Mesothelial cell of epicardium (in vitro differentiated cells): ENCODE data around the gene HS2ST1. TPM values are rescaled to one million over a fixed set of nuclear protein-coding genes. Genes with fewer than 3 reads are reported as not detected.

Experiments used
- DNase-seq, 2 experiments: peaks; one replicate each; pipeline ENCODE4 v3.0.0; 2021; ENCODE audit warnings: low spot score in 2 of 2; ENCODE audit not compliant: unreplicated experiment in 2 of 2
- H3K27ac Mint-ChIP-seq: 2 replicates; pipeline ENCODE4 v1.8.0; 2021; ENCODE audit warnings: mixed read lengths
- H3K27me3 Mint-ChIP-seq: 2 replicates; pipeline ENCODE4 v1.8.0; 2021; ENCODE audit warnings: low read depth, mixed read lengths
- H3K36me3 Mint-ChIP-seq: 2 replicates; pipeline ENCODE4 v1.8.0; 2021; ENCODE audit warnings: mixed read lengths
- H3K4me1 Mint-ChIP-seq: 2 replicates; pipeline ENCODE4 v1.8.0; 2021; ENCODE audit warnings: mixed read lengths
- H3K4me3 Mint-ChIP-seq: 2 replicates; pipeline ENCODE4 v1.8.0; 2021; ENCODE audit warnings: mild to moderate bottlenecking, moderate library complexity, mixed read lengths
- H3K9me3 Mint-ChIP-seq: 2 replicates; pipeline ENCODE4 v1.8.0; 2021; ENCODE audit warnings: mixed read lengths
- total RNA-seq: library from RNA; stranded (reverse); gene quantifications from 3 replicates; pipeline ENCODE4 v1.2.1, GENCODE V29; 2021
- TF ChIP-seq, protein P1 (sequence below): fragments of 200-600 bp; sonication (generic); IDR thresholded peaks from one replicate; pipeline ENCODE4 v1.5.0; 2021; ENCODE audit warnings: antibody characterized with exemption; ENCODE audit not compliant: unreplicated experiment

The HS2ST1 gene
- total RNA-seq, 1 donor from 2014 or later: 40.2 TPM

- TF ChIP-seq, protein P1, sequence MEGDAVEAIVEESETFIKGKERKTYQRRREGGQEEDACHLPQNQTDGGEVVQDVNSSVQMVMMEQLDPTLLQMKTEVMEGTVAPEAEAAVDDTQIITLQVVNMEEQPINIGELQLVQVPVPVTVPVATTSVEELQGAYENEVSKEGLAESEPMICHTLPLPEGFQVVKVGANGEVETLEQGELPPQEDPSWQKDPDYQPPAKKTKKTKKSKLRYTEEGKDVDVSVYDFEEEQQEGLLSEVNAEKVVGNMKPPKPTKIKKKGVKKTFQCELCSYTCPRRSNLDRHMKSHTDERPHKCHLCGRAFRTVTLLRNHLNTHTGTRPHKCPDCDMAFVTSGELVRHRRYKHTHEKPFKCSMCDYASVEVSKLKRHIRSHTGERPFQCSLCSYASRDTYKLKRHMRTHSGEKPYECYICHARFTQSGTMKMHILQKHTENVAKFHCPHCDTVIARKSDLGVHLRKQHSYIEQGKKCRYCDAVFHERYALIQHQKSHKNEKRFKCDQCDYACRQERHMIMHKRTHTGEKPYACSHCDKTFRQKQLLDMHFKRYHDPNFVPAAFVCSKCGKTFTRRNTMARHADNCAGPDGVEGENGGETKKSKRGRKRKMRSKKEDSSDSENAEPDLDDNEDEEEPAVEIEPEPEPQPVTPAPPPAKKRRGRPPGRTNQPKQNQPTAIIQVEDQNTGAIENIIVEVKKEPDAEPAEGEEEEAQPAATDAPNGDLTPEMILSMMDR: no peak
- no peak overlapping the region for H3K27ac Mint-ChIP-seq
- H3K27me3 Mint-ChIP-seq: peaks cover 2% of the 10 kb centered on the region
- DNase-seq: no peak
- H3K4me3 Mint-ChIP-seq: no peak overlapping the region
- H3K4me1 Mint-ChIP-seq: peaks cover 3% of the 10 kb centered on the region
- H3K36me3 Mint-ChIP-seq: no peaks in the 10 kb centered on the region
- H3K9me3 Mint-ChIP-seq: no peaks in the 10 kb centered on the region
Measured at GRCh38 chr1:87123610-87124009, 209.2 kb downstream of the HS2ST1 start.

DNA sequence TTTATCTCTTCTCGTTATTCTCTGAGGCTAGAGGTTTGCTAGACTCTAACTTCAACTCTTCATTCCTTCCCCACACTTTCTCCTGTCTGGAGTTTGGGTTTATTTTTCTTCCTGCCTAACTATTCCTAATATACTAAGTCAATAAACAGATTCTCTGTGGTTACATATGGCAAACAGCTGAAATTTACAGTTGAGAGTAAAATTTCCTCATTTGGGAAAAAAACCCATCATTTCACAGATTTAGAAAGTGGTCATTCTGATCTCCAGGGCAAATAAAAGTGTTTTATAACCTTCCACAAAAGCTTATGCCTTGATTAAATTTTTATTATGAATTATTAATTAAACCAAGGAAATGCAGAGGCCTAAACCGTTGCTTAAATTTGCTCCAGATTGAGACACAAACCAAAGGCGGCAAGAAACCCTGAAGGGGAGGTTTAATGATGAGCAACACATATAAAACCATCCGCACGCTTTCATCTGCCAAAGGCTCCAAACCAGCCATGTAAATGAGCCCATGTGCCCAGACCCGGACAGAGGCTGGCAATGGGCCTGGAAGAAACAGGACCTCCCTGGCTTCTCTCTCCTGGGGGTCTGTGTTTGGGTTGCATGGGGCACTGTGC lies 212.6 kb downstream of the HS2ST1 start:
- Mint-ChIP-seq H3K4me3 (no peak overlapping the region), H3K27ac (no peak overlapping the region), H3K4me1 (peaks cover 18% of the 10 kb centered on the region), H3K9me3 (no peaks in the 10 kb centered on the region), H3K27me3 (peaks cover 17% of the 10 kb centered on the region), H3K36me3 (no peaks in the 10 kb centered on the region)
- DNase-seq: no peak
- TF ChIP-seq, protein P1: no peak

- Mint-ChIP-seq H3K27ac (no peak overlapping the region), H3K4me3 (no peak overlapping the region), H3K4me1 (peaks cover 18% of the 10 kb centered on the region), H3K9me3 (no peaks in the 10 kb centered on the region), H3K27me3 (peaks cover 18% of the 10 kb centered on the region), H3K36me3 (no peaks in the 10 kb centered on the region)
- TF ChIP-seq, protein P1: no peak
- no peak for DNase-seq
Measured at GRCh38 chr1:87127581-87127980, 213.1 kb downstream of the HS2ST1 start.

- Mint-ChIP-seq H3K4me1 (peaks cover 18% of the 10 kb centered on the region), H3K27ac (no peak overlapping the region), H3K4me3 (no peak overlapping the region), H3K27me3 (peaks cover 24% of the 10 kb centered on the region), H3K36me3 (no peaks in the 10 kb centered on the region), H3K9me3 (no peaks in the 10 kb centered on the region)
- TF ChIP-seq, protein P1: no peak
- DNase-seq: no peak
Measured at GRCh38 chr1:87129038-87129437, 214.6 kb downstream of the HS2ST1 start.

DNA sequence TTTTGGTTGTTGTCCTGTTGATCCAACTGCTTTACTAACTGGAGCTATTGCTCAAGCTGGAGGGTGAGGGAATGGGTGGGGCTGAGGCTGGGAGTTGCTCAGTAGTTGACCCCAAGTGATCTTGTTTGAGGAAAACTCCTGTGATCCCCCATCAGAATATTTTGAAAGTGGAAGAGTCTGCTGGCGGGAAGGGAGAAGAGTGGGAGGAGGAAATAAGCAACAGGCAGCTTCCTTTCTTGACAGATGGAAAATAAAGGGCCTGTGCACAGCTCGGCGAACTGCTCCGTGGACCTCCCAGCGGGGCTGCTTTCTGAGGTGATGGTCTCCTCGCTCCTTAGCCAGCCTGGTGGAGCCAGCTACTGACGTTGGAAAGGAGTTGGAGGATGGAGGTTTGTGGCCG lies 215.2 kb downstream of the HS2ST1 start:
- Mint-ChIP-seq H3K27me3 (peaks cover 25% of the 10 kb centered on the region), H3K4me3 (no peak overlapping the region), H3K27ac (no peak overlapping the region), H3K36me3 (no peaks in the 10 kb centered on the region), H3K9me3 (no peaks in the 10 kb centered on the region), H3K4me1 (peaks cover 18% of the 10 kb centered on the region)
- no peak for DNase-seq
- TF ChIP-seq, protein P1: no peak

DNA sequence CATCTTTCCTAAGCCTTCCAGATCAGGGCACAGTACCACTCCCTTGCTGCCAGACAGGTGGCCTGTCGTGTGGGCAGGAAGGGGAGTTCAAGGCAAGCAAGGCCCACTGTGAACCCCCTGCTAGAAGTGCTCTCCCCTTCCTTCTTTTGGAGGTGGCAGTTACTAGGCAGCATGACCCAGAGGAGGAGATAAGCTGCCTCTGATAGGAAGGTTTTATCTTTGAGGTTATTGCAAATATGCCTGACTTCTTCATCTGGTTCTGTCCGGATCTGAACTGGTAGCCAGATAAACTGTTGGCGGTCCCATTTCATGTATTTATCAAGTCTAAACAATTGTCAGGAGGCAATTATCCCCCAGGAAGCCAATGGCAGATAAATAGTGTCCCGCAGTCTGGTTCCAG lies 216.0 kb downstream of the HS2ST1 start:
- TF ChIP-seq, protein P1: no peak
- Mint-ChIP-seq H3K4me3 (no peak overlapping the region), H3K4me1 (peaks cover 18% of the 10 kb centered on the region), H3K9me3 (no peaks in the 10 kb centered on the region), H3K36me3 (no peaks in the 10 kb centered on the region), H3K27ac (no peak overlapping the region), H3K27me3 (peaks cover 28% of the 10 kb centered on the region)
- DNase-seq: no peak
